Glomerular visceral epithelial cell (primary cell): ENCODE measurements around the gene IL1A.
"Not testable (repeated sequence)": the region's sequence is repeated elsewhere in the genome, so short reads cannot be mapped to it uniquely, and the experiment has no call there.

Source experiments
- DNase-seq: peaks from one replicate; pipeline ENCODE4 v3.0.0-alpha.2; 2016; ENCODE audit errors: extremely low spot score

The IL1A gene, protein sequence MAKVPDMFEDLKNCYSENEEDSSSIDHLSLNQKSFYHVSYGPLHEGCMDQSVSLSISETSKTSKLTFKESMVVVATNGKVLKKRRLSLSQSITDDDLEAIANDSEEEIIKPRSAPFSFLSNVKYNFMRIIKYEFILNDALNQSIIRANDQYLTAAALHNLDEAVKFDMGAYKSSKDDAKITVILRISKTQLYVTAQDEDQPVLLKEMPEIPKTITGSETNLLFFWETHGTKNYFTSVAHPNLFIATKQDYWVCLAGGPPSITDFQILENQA

DNA sequence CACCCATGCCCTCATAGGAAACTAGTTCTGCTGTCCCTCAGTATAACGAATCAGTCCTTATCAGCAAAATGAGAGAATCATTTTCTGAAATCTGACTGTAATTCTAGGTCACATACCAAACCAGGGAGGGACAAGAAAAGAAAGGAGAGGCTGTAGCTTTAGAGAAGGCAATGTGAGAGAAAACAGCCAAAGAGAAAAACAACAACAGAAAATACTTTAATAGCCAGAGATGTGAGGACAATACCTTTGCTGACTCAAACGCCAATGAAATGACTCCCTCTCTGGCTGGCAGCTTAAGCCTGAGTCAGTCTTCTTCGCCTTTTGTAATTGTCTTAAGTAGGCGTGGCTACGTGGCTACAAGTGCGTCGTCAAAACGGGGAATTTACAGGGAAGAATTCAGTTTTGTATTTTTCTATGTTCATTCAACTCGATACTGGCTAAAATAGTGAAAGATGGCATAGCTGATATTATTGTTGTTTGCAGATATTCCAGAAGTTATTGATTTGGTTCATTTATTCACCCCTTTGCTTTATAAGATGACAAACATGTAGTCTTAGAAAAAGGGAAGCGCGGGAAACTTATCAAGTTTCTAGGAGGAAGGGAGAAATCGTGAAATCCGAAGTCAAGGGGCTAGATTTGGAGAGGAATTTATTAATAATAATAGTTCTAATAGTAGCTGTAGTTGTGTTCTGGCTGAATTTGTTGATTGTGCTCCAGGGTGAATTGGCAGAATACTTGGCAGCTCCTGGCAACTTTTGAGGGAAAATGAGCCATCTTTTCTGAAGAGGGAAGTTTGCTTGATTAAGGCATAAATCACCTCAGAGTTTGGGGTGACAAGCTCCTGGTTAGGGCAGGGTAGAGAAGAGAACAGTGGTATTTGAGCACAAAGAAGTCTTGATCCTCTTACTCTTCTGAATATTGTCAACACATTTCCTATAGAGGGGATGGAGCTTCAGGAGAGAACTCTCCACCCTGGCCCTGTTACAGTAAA is at the start of gene IL1A:
IL1A (minus strand) TSS at position 295 of the 991 bp plus-strand sequence. CDS start 723 bp downstream, outside the sequence.
- peak; percentile 52 for DNase-seq

DNA sequence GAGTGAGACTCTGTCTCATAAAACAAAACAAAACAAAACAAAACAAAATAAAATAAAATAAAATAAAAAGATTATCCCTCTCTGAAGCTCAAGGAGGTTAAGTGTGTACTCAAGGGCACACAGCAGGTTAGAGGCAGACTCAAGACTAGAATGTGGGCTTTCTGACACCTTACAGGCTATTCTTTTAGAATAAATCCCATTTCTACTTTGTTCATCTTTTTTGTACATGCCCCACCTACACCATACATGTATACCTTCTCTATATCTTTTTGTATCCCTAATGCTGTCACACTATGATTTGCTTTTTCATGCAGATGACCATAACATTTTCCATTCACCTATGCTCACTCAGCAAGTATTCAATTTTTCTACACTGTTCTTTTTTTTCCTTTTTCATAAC is 49.7 kb upstream of the IL1A start:
- DNase-seq = no peak

DNA sequence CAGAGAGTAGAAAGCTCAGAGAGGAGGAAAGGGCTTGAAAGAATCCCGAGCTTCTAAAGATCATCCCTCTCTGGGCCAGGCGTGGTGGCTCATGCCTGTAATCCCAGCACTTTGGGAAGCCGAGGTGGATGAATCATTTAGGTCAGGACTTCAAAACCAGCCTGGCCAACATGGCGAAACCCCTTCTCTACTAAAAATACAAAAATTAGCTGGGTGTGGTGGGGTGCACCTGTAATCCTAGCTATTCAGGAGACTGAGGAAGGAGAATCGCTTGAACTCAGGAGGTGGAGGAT is 49.3 kb upstream of the IL1A start:
- DNase-seq = not testable (repeated sequence)

DNA sequence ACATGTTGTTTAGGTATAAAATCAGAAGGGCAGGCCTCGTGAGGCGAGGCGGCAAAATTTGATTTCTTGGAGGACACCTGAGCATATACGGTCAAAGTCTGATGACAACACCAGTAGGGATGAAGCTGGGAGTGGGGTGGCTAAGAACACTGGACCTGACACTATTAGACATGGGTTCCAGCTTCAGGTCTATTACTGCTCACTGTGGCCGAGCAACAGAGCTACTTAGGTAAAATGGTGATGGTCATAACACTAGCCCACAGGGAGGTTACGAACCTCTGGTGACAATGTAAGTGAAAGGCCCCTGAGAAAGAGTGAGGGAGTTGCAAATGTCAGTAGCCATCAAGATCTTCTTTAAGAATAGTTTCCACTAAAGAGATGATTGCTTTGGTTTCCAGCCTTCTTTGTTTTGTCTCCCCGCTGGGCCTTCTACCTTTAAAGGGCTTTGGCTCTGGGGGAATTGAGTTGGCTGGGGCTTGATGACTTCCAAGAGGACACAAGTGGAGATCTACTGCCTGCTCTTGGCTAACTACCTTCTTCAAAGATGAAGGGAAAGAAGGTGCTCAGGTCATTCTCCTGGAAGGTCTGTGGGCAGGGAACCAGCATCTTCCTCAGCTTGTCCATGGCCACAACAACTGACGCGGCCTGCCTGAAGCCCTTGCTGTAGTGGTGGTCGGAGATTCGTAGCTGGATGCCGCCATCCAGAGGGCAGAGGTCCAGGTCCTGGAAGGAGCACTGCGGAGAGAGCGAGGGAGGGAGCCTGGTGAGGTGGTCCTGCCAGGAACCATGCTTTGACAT is 48.7 kb upstream of the IL1A start:
- no peak for DNase-seq

DNA sequence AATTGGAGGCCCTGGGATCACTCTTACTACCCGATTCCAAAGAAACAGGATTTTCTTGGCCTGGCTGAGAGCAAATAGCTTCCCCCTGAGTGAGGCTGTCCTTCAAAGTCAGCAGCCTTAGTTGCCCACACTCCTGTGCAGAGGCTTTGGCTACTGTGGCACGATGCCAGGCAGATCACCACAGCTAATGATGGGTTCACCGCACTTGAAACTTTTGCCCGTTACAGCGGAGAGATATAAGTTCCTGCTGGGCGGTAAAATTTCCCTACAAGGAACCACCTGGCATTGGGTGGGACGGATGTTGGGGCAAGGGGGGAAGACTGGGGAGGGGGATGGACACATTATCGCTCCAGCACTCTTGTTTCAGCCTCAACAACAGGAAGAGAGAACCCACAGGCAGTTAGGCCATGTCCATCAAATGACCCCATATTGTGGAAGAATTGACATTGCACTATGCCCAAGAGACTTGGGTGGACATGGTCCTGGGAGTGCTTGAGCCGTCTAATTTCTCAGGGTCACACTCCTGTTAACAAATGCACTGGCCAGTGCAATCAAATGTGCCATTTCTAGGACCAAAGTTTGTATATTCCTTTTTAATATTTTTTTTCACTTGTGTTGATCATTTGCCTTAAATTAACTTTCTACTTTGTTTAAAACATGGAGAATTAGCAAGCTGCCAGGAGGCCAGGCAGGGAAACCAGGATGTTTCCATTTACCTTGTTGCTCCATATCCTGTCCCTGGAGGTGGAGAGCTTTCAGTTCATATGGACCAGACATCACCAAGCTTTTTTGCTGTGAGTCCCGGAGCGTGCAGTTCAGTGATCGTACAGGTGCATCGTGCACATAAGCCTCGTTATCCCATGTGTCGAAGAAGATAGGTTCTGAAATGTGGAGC is 47.9 kb upstream of the IL1A start:
- peak; percentile 40 for DNase-seq

DNA sequence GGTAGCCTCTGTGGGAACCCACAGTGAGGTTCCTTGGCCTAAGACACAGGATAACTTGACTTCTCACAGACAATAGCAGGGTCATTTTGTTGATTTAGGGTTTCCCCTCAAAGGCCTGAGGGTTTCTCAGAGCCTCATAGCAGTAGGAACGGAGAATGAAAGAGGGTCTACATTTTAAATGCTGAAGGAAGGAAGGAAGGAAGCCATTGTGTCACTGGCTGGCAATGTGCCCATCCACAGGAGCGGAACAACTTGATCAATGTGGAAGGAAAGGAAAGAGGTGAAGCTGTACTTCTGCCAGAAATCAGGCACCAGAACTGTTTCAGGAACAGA is 47.2 kb upstream of the IL1A start:
- peak; percentile 23 for DNase-seq

DNA sequence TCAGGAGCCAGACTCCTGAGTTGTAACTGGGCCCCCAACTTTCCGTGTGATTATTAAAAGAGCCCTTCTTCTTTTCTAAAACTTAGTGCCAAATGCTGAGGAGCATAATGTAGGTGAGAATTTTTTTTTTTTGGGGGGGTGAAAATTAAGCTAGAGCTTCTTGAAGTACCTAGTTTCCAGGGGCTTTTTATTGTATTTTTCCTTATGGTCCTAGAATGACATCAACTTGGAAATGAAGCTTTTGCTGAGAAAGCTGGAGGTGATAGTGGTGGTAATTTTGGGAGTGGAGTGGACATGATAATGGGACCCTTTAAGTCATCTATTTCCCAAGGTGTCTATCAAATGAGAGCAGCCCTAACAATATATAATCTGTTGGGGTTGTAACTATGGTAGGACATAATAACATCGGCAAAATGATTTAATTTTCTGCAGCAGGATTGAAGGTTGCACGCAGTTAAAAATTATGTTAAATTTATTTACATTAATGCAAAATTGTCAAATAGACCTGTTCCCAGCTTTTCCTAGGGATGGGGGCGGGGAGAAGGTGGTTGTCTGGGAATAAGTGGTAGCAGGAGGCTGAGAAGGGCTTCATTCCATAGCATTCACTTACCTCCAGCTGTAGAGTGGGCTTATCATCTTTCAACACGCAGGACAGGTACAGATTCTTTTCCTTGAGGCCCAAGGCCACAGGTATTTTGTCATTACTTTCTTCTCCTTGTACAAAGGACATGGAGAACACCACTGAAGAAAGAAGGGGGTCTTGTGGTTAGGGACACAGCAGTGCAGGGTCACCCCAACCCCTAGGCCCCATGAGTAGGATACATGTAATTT is 46.6 kb upstream of the IL1A start:
- DNase-seq = no peak

DNA sequence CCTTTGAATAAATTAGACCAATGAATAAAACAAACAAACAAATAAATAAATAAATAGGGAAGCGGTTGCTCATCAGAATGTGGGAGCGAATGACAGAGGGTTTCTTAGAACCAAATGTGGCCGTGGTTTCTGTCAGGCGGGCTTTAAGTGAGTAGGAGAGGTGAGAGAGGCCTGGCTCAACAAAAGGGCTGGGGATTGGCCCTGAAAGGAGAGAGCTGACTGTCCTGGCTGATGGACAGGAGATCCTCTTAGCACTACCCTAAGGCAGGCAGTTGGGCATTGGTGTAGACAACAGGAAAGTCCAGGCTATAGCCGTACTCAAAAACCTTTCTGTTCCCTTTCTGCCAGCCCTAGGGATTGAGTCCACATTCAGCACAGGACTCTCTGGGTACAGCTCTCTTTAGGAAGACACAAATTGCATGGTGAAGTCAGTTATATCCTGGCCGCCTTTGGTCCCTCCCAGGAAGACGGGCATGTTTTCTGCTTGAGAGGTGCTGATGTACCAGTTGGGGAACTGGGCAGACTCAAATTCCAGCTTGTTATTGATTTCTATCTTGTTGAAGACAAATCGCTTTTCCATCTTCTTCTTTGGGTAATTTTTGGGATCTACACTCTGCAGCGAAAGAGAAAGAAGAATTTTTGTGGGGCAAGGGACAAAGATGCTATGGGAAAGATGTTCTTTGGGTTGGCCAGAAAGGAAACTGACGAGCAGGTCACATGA is 45.8 kb upstream of the IL1A start:
- DNase-seq = no peak

DNA sequence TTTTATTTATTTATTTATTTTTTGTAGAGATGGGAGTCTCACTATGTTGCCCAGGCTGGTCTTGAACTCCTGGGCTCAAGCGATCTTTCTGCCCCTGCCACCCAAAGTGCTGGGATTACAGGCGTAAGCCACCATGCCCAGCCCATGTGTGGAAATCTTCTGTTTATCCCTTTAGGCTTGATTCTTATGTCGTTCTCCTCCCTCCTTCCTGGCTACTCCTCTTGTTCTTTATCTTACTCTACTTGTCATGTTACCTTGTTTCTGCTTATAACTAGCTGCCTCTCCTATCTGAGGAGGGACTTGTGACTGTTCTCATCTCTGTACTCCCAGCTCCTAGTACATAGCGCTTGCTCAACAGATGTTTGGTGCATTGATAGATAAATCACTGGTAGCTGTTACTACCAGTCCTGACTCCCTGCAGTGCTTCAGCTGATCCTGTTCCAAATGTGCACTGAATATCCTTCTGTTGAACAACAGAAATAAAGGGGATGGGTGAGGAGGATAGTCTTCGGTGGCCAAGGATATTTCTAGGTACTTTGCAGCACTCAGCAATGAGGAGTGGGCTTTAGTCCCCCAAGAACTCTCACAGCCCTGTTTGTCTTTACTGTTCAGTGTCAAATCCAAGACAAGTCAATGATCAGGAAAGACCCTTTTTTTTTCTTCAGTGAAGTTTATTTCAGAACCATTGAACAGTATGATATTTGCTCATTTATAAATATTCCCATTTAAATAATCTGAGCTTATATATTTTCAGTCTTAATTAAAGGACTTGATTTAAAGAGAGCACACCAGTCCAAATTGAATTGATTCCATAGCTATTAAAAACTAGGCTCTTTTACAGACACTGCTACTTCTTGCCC is 45.0 kb upstream of the IL1A start:
- DNase-seq = no peak

DNA sequence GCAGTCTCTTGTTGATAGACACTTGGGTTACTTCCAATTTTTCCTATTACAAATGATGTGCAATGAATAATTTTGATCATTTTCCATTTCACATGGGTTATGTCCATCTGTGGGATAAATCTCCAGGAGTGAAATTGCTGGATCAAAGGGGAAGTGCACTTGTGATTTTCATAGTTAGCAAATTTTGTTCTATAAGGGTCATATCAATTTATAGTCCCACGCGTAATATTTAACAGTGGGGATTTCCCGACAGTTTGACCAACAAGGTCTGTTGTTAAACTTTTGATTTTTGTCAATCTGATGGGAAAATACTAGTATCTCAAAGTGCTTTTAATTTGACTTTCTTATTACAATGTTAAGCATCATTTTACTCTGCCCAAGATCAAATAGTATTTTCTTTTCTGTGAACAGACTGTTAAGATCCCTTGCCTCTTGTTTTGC is 44.0 kb upstream of the IL1A start:
- no peak for DNase-seq

DNA sequence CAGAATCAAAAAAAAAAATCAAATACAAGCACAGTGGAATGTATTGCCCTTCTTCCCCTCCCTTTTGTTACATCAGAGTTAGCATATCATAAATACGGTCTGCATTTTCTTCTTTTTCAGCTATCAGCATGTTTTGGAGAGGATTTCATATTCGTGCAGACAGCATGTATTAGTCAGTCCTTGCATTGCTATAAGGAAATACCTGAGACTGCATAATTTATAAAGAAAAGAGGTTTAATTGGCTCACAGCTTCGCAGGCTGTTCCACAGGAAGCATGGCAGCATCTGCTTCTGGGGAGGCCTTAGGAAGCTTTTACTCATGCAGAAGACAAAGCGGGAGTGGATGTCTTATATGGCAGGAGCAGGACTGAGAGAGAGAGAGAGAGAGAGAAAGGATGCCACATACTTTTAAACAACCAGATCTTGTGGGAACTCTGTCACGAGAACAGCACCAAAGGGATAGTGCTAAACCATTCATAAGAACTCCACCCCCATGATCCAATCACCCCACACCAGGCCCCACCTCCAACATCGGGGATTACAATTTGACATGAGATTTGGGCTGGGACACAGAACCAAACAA is 43.4 kb upstream of the IL1A start:
- DNase-seq = no peak

DNA sequence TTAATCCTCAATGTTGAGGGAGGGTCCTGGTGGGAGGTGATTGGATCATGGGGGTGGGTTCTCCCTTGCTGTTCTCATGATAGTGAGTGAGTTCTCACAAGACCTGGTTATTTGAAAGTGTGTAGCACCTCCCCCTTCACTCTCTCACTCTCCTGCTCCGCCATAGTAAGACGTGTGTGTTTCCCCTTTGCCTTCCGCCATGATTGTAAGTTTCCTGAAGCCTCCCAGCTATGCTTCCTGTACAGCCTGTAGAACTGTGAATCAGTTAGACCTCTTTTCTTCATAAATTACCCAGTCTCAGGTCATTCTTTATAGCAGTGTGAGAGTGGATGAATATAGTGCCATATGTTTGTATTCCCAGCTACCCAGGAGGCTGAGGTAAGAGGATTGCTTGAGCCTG is 42.7 kb upstream of the IL1A start:
- no peak for DNase-seq

DNA sequence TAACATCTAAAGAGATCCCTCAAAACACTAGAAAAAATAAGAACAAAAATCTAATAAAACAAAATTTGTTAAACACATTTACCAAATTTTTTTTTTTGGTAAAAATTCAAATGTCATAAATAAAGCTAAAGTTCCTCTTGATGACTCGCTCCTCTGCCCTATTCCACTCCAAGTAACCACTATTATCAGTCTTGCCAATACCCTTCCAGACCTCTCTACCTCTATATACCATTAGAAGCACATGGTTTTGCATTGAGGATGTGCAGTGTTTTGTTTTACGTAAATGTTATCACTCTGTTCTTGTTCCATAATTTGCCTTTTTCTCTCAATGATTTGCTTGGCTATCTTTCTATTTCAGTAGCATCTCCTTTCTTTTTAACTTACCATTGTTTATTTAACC is 41.4 kb upstream of the IL1A start:
- DNase-seq = no peak

DNA sequence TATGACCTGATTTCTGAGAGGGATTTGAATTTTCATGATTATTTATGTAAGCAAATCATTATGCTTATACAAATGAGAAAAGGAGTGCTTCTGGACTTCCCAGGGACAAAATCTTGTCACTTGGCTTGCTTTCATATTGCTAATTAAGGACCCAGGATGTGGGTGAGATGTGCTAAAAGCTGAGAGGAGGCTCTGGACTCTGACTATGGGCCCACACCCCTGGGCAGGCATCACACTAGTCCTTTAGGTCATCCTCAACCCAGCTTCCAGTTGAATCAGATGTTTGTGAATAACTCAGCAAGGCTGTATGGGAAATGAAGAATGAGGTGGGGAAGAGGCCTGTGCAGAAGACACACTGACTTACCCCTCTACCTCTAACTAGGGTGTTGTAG is 40.4 kb upstream of the IL1A start:
- no peak for DNase-seq

DNA sequence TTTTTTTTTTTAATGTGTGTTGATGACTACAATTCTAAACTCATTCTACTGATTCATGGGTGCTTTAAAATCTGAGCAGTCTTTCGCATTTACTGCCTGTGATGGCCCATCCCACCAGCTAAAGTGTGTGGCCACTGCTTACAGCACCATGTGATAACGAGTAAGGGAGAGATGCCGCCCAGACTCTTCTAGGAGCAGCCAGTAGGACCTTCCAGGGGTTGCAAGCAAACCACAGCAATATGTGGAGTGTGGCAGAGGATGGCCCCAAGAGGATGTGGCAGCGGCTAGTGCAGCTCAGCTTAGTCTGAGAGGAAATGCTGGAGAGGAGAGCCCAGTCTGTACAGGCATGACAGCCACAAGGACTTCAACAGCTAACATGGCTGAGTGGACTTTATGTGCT is 37.4 kb upstream of the IL1A start:
- no peak for DNase-seq

DNA sequence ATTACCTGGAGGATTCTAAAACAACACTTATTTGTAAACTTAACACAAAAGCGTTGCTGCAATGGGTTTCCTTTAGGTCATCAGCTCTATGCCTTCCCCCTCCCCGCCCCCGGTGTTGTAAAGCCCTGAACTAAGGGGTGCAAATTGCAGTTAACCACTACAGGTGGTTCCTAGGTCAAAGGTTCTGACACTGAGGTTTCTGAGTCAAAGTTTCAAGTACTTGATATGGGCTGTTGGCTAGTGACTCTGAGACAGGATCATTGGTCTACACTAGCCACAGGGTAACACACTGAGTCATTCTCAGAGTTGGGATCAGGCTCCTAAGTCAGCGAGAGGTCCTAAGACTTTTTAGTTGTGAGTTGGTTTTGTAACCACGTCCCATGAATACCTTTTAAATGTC is 36.8 kb upstream of the IL1A start:
- no peak for DNase-seq

DNA sequence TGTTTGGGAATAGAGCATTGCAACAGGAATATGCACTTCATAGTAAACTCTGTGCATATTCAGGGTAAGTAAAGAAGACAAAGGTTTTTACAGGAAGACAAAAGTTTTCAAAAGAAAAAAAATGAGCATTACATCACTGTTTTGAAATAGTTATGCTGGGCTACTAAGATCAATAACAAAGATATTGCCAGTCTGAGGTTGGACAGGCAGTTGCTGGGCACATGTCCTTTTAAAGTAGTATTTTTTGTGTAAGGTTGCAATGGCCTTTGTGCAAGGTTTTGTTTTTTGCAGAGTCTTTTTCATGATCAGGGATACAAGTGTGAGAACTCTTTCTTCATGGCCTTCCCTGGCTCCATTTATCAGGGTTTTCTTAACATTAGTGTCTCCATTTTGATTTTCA is 36.0 kb upstream of the IL1A start:
- no peak for DNase-seq

DNA sequence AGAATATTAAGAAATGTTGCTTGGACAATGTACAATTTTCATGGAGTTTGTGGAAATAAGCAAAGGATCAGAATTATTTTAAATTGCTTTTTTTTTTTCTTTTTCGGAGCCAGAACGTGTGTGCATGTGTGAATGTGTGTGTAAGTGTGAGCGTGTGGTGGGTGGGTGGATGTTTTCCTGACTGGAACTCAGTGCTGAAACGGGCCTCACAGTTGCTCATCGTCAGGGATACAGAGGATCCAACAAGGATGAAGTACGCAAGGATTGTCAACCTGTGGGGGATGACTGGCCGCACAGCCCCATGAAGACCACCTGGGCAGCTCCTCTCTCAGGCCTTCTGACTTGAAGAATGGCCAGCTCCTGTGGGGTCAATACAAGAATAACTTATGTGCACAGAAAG is 34.8 kb upstream of the IL1A start:
- no peak for DNase-seq
